ENCODE results near the gene TSPAN4. TPM values are rescaled to one million over a fixed set of nuclear protein-coding genes. Genes with fewer than 3 reads are reported as not detected.

Gene TSPAN4
- total and polyA plus RNA-seq, 9 of the 15 experiments (the other 6 are each of a cell fraction or from before 2014, with no cell fraction given) = 0.07 to 31.0 (median 15.7) TPM

DNA sequence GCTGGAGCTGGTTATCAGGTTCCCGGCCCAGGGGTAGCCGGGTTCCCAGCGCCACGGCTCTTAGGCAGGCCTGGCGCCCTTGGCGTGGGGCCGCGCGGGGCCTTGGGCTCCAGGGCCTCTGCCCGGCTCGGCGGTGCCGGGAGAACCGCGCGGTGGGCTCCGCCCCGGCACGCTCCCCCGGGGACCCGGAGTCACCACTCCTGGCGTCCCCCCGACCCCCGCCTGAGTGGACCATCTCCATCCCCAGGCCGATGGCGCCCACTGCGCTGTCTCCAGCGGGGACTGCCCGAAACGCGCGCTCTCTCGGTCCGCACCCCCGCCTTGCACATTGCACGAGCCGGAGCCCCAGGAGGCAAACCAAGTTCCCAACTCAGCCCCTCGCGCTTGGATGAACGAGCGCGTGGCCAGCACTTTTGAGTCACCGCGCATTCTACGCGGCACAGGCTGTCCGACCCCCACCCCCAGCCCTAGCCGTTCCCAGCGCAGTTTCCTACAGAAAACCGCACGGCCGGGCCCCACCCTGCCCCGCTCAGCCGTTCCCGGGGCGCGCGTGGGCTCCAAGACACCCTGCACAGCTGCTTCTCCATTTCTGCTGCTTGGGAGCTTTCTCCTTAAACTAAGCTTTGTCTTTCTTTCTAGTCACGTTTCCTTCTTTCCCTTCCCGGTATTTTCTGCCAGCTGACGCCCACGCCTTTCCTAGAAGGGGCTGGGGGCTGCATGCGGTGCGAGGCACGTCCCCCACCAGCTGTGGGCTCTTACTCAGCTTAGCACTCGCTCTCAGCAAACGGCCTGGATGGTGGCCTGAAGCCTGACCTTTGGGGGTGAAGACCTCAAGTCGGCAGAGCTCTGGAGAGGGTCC lies 68.6 kb downstream of the TSPAN4 start (continued):
- TF ChIP-seq ZC3H8 (IDR thresholded peaks at IDR 0.05) (no peak), RB1 (IDR thresholded peaks at IDR 0.05; ENCODE audit: low read depth) (peak; percentile 52; the same call in 1 of the 2 replicates), SRF (CRISPR knock-in tag; IDR thresholded peaks at IDR 0.05) (no peak), PHB (CRISPR knock-in tag; IDR thresholded peaks at IDR 0.05) (no peak), CBFA2T2 (conservative IDR thresholded peaks at IDR 0.05) (no peak), ZNF77 (CRISPR knock-in tag; IDR thresholded peaks at IDR 0.05) (no peak), DLX4 (CRISPR knock-in tag; IDR thresholded peaks at IDR 0.05) (no peak), ARID4B (CRISPR knock-in tag; IDR thresholded peaks at IDR 0.05) (no peak), SNAPC5 (CRISPR knock-in tag; IDR thresholded peaks at IDR 0.05) (no peak), DACH1 (IDR thresholded peaks at IDR 0.05; ENCODE audit: partially characterized antibody) (no peak), ZNF583 (CRISPR knock-in tag; IDR thresholded peaks at IDR 0.05) (no peak), RERE (CRISPR knock-in tag; IDR thresholded peaks at IDR 0.05; ENCODE audit: borderline replicate concordance) (no peak), TAF1 (IDR thresholded peaks at IDR 0.05; ENCODE audit: control insufficient read depth, extremely low read depth, insufficient read depth, low read length, severe bottlenecking) (peak; percentile 32), LEF1 (IDR thresholded peaks at IDR 0.05) (0 out of 2 replicates have a peak, but pooled peaks have one; percentile 34), ZNF184 (CRISPR knock-in tag; IDR thresholded peaks at IDR 0.05) (no peak)
- TF ChIP-seq, protein P1, sequence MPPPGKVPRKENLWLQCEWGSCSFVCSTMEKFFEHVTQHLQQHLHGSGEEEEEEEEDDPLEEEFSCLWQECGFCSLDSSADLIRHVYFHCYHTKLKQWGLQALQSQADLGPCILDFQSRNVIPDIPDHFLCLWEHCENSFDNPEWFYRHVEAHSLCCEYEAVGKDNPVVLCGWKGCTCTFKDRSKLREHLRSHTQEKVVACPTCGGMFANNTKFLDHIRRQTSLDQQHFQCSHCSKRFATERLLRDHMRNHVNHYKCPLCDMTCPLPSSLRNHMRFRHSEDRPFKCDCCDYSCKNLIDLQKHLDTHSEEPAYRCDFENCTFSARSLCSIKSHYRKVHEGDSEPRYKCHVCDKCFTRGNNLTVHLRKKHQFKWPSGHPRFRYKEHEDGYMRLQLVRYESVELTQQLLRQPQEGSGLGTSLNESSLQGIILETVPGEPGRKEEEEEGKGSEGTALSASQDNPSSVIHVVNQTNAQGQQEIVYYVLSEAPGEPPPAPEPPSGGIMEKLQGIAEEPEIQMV (tag; conservative IDR thresholded peaks at IDR 0.05; ENCODE audit: low read depth) = no peak

Data from K562 (cell line).